ENCODE results near the gene SYPL1.

Gene SYPL1

GRCh38 chr7:106069471-106070200, 42.5 kb downstream of the SYPL1 start:
- 0 out of 2 replicates have a peak, but pooled peaks have one; percentile 30 for TF ChIP-seq YY1 (IDR thresholded peaks at IDR 0.05; ENCODE audit: low read depth)
- no peak for TF ChIP-seq EGR1 (IDR thresholded peaks at IDR 0.05)

- TF ChIP-seq CREB1 (IDR thresholded peaks at IDR 0.05; ENCODE audit: low read depth) (no peak), RAD21 (IDR thresholded peaks at IDR 0.05; ENCODE audit: low read depth) (no peak), EGR1 (IDR thresholded peaks at IDR 0.05) (no peak), YY1 (IDR thresholded peaks at IDR 0.05; ENCODE audit: low read depth) (no peak), CEBPB (IDR thresholded peaks at IDR 0.05) (no peak), NFIC (IDR thresholded peaks at IDR 0.05) (no peak), TAF1 (IDR thresholded peaks at IDR 0.05; ENCODE audit: low read depth) (no peak), MAX (IDR thresholded peaks at IDR 0.05) (no peak), TCF12 (IDR thresholded peaks at IDR 0.05; ENCODE audit: low read depth) (no peak), REST (IDR thresholded peaks at IDR 0.05; ENCODE audit: low read depth) (no peak), ZBTB7A (IDR thresholded peaks at IDR 0.05; ENCODE audit: low read depth) (no peak), EP300 (IDR thresholded peaks at IDR 0.05; ENCODE audit: borderline replicate concordance) (no peak), FOXM1 (IDR thresholded peaks at IDR 0.05; ENCODE audit: borderline replicate concordance, low read depth) (no peak), USF1 (IDR thresholded peaks at IDR 0.05) (no peak), TEAD4 (IDR thresholded peaks at IDR 0.05) (no peak)
These were observed 43.1 kb downstream of the SYPL1 start for GRCh38 chr7:106068986-106069385.

GRCh38 chr7:106068538-106068961, 43.6 kb downstream of the SYPL1 start:
- TF ChIP-seq CREB1 (IDR thresholded peaks at IDR 0.05; ENCODE audit: low read depth) (no peak), EP300 (IDR thresholded peaks at IDR 0.05; ENCODE audit: borderline replicate concordance) (no peak), RAD21 (IDR thresholded peaks at IDR 0.05; ENCODE audit: low read depth) (no peak), FOXM1 (IDR thresholded peaks at IDR 0.05; ENCODE audit: borderline replicate concordance, low read depth) (no peak), TAF1 (IDR thresholded peaks at IDR 0.05; ENCODE audit: low read depth) (no peak), TCF12 (IDR thresholded peaks at IDR 0.05; ENCODE audit: low read depth) (no peak), ZBTB7A (IDR thresholded peaks at IDR 0.05; ENCODE audit: low read depth) (no peak), EGR1 (IDR thresholded peaks at IDR 0.05) (no peak), TEAD4 (IDR thresholded peaks at IDR 0.05) (no peak)

GRCh38 chr7:106067678-106068077, 44.4 kb downstream of the SYPL1 start:
- no peak for TF ChIP-seq EP300 (IDR thresholded peaks at IDR 0.05; ENCODE audit: borderline replicate concordance)
- no peak for TF ChIP-seq EGR1 (IDR thresholded peaks at IDR 0.05)
- TF ChIP-seq TAF1 (IDR thresholded peaks at IDR 0.05; ENCODE audit: low read depth): no peak
- no peak for TF ChIP-seq ZBTB7A (IDR thresholded peaks at IDR 0.05; ENCODE audit: low read depth)
- TF ChIP-seq CEBPB (IDR thresholded peaks at IDR 0.05): no peak
- no peak for TF ChIP-seq REST (IDR thresholded peaks at IDR 0.05; ENCODE audit: low read depth)
- no peak for TF ChIP-seq RAD21 (IDR thresholded peaks at IDR 0.05; ENCODE audit: low read depth)
- TF ChIP-seq TCF12 (IDR thresholded peaks at IDR 0.05; ENCODE audit: low read depth): no peak
- TF ChIP-seq MAX (IDR thresholded peaks at IDR 0.05): no peak

GRCh38 chr7:106065575-106066500, 46.3 kb downstream of the SYPL1 start:
- TF ChIP-seq TEAD4 (IDR thresholded peaks at IDR 0.05) (no peak), TAF1 (IDR thresholded peaks at IDR 0.05; ENCODE audit: low read depth) (no peak), ZBTB7A (IDR thresholded peaks at IDR 0.05; ENCODE audit: low read depth) (no peak), YY1 (IDR thresholded peaks at IDR 0.05; ENCODE audit: low read depth) (no peak), MAX (IDR thresholded peaks at IDR 0.05) (no peak), NFIC (IDR thresholded peaks at IDR 0.05) (no peak), EGR1 (IDR thresholded peaks at IDR 0.05) (no peak), CEBPB (IDR thresholded peaks at IDR 0.05) (no peak), FOXM1 (IDR thresholded peaks at IDR 0.05; ENCODE audit: borderline replicate concordance, low read depth) (no peak), CREB1 (IDR thresholded peaks at IDR 0.05; ENCODE audit: low read depth) (no peak), USF1 (IDR thresholded peaks at IDR 0.05) (no peak), REST (IDR thresholded peaks at IDR 0.05; ENCODE audit: low read depth) (no peak), RAD21 (IDR thresholded peaks at IDR 0.05; ENCODE audit: low read depth) (no peak), EP300 (IDR thresholded peaks at IDR 0.05; ENCODE audit: borderline replicate concordance) (no peak), TCF12 (IDR thresholded peaks at IDR 0.05; ENCODE audit: low read depth) (no peak)

Measured in Ishikawa (cell line).